ENCODE measurements around the gene ATP11B.

The ATP11B gene

DNA sequence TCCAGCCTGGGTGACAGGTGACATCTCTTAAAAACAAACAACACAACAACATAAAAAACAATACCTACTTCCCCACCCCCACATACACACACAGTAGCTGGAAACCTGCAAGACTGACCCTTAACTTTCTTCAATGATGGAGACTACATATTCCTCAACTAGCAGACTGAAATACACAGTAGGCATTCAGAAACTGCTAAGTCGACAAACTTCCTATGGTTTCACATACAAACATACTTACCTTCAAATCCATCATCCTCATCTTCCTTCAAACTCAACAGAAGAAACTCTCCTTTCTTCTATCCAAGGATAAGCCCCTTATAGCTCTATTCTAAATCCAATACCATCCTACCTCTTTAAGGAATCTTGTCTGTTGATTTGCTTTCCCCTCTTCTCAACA is 156.4 kb downstream of the ATP11B start:
- ATAC-seq: no peak
- TF ChIP-seq ZNF565 (CRISPR knock-in tag; conservative IDR thresholded peaks at IDR 0.05; ENCODE audit: low read depth) (no peak), RARB (CRISPR knock-in tag; IDR thresholded peaks at IDR 0.05) (no peak), CSDC2 (CRISPR knock-in tag; IDR thresholded peaks at IDR 0.05) (no peak), ZNF8 (CRISPR knock-in tag; IDR thresholded peaks at IDR 0.05) (no peak), TCF4 (CRISPR knock-in tag; IDR thresholded peaks at IDR 0.05; ENCODE audit: borderline replicate concordance) (no peak), ZNF70 (CRISPR knock-in tag; IDR thresholded peaks at IDR 0.05) (no peak), BACH2 (CRISPR knock-in tag; IDR thresholded peaks at IDR 0.05; ENCODE audit: borderline replicate concordance) (no peak), OSR1 (CRISPR knock-in tag; IDR thresholded peaks at IDR 0.05) (no peak), ZFP3 (CRISPR knock-in tag; IDR thresholded peaks at IDR 0.05) (no peak)
- TF ChIP-seq, protein P1, sequence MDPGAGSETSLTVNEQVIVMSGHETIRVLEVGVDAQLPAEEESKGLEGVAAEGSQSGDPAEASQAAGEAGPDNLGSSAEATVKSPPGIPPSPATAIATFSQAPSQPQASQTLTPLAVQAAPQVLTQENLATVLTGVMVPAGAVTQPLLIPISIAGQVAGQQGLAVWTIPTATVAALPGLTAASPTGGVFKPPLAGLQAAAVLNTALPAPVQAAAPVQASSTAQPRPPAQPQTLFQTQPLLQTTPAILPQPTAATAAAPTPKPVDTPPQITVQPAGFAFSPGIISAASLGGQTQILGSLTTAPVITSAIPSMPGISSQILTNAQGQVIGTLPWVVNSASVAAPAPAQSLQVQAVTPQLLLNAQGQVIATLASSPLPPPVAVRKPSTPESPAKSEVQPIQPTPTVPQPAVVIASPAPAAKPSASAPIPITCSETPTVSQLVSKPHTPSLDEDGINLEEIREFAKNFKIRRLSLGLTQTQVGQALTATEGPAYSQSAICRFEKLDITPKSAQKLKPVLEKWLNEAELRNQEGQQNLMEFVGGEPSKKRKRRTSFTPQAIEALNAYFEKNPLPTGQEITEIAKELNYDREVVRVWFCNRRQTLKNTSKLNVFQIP (CRISPR knock-in tag; IDR thresholded peaks at IDR 0.05; ENCODE audit: borderline replicate concordance, low read depth): no peak
- TF ChIP-seq, protein P2, sequence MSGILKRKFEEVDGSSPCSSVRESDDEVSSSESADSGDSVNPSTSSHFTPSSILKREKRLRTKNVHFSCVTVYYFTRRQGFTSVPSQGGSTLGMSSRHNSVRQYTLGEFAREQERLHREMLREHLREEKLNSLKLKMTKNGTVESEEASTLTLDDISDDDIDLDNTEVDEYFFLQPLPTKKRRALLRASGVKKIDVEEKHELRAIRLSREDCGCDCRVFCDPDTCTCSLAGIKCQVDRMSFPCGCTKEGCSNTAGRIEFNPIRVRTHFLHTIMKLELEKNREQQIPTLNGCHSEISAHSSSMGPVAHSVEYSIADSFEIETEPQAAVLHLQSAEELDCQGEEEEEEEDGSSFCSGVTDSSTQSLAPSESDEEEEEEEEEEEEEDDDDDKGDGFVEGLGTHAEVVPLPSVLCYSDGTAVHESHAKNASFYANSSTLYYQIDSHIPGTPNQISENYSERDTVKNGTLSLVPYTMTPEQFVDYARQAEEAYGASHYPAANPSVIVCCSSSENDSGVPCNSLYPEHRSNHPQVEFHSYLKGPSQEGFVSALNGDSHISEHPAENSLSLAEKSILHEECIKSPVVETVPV (CRISPR knock-in tag; IDR thresholded peaks at IDR 0.05): no peak
- TF ChIP-seq, protein P3, sequence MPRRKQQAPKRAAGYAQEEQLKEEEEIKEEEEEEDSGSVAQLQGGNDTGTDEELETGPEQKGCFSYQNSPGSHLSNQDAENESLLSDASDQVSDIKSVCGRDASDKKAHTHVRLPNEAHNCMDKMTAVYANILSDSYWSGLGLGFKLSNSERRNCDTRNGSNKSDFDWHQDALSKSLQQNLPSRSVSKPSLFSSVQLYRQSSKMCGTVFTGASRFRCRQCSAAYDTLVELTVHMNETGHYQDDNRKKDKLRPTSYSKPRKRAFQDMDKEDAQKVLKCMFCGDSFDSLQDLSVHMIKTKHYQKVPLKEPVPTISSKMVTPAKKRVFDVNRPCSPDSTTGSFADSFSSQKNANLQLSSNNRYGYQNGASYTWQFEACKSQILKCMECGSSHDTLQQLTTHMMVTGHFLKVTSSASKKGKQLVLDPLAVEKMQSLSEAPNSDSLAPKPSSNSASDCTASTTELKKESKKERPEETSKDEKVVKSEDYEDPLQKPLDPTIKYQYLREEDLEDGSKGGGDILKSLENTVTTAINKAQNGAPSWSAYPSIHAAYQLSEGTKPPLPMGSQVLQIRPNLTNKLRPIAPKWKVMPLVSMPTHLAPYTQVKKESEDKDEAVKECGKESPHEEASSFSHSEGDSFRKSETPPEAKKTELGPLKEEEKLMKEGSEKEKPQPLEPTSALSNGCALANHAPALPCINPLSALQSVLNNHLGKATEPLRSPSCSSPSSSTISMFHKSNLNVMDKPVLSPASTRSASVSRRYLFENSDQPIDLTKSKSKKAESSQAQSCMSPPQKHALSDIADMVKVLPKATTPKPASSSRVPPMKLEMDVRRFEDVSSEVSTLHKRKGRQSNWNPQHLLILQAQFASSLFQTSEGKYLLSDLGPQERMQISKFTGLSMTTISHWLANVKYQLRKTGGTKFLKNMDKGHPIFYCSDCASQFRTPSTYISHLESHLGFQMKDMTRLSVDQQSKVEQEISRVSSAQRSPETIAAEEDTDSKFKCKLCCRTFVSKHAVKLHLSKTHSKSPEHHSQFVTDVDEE (CRISPR knock-in tag; IDR thresholded peaks at IDR 0.05): no peak
- TF ChIP-seq, protein P4, sequence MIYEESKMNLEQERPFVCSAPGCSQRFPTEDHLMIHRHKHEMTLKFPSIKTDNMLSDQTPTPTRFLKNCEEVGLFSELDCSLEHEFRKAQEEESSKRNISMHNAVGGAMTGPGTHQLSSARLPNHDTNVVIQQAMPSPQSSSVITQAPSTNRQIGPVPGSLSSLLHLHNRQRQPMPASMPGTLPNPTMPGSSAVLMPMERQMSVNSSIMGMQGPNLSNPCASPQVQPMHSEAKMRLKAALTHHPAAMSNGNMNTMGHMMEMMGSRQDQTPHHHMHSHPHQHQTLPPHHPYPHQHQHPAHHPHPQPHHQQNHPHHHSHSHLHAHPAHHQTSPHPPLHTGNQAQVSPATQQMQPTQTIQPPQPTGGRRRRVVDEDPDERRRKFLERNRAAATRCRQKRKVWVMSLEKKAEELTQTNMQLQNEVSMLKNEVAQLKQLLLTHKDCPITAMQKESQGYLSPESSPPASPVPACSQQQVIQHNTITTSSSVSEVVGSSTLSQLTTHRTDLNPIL (CRISPR knock-in tag; IDR thresholded peaks at IDR 0.05; ENCODE audit: low read depth): no peak

DNA sequence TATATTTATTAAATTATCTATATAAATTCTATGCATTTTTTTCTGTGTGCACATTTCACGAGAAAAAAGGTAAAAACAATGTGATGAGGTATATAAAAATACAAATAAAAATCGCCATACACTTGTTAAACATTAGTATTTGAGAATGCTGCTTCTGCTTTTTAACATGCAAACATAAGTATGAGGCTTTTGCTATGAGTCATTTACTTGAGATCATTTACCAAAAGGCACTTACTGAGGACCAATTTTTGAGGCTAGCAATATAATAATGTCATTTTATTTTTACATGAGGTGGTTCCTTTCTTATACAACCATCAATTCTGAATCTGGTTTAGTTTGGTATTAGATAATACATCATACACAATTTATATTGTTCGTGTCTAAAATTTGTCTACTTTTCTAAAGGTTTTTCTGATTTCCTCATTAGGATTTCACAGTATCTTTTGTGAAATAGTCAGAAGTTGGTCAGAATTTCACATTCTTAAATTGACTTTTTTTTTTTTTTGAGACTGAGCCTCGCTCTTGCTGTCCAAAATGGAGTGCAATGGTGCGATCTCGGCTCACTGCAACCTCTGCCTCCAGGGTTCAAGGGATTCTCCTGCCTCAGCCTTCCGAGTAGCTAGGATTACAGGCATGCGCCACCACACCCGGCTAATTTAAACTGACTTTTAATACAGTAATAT is 161.4 kb downstream of the ATP11B start:
- TF ChIP-seq, protein P3 (CRISPR knock-in tag; IDR thresholded peaks at IDR 0.05): no peak
- TF ChIP-seq GLIS3 (CRISPR knock-in tag; IDR thresholded peaks at IDR 0.05): no peak
- no peak for TF ChIP-seq TCF4 (CRISPR knock-in tag; IDR thresholded peaks at IDR 0.05; ENCODE audit: borderline replicate concordance)
- TF ChIP-seq OSR1 (CRISPR knock-in tag; IDR thresholded peaks at IDR 0.05): no peak
- TF ChIP-seq ZNF70 (CRISPR knock-in tag; IDR thresholded peaks at IDR 0.05): no peak
- TF ChIP-seq, protein P1 (CRISPR knock-in tag; IDR thresholded peaks at IDR 0.05; ENCODE audit: borderline replicate concordance, low read depth): no peak
- no peak for TF ChIP-seq ARNTL (CRISPR knock-in tag; IDR thresholded peaks at IDR 0.05; ENCODE audit: borderline replicate concordance, low read depth)
- TF ChIP-seq CSDC2 (CRISPR knock-in tag; IDR thresholded peaks at IDR 0.05): no peak
- no peak for TF ChIP-seq PPARA (CRISPR knock-in tag; IDR thresholded peaks at IDR 0.05; ENCODE audit: borderline replicate concordance)
- no peak for TF ChIP-seq SNAI2 (CRISPR knock-in tag; IDR thresholded peaks at IDR 0.05)
- TF ChIP-seq, protein P5, sequence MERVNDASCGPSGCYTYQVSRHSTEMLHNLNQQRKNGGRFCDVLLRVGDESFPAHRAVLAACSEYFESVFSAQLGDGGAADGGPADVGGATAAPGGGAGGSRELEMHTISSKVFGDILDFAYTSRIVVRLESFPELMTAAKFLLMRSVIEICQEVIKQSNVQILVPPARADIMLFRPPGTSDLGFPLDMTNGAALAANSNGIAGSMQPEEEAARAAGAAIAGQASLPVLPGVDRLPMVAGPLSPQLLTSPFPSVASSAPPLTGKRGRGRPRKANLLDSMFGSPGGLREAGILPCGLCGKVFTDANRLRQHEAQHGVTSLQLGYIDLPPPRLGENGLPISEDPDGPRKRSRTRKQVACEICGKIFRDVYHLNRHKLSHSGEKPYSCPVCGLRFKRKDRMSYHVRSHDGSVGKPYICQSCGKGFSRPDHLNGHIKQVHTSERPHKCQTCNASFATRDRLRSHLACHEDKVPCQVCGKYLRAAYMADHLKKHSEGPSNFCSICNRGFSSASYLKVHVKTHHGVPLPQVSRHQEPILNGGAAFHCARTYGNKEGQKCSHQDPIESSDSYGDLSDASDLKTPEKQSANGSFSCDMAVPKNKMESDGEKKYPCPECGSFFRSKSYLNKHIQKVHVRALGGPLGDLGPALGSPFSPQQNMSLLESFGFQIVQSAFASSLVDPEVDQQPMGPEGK (CRISPR knock-in tag; IDR thresholded peaks at IDR 0.05; ENCODE audit: borderline replicate concordance): no peak
- TF ChIP-seq, protein P4 (CRISPR knock-in tag; IDR thresholded peaks at IDR 0.05; ENCODE audit: low read depth): no peak
- ATAC-seq: no peak
